GM18499 (cell line): ENCODE data around the gene DNAJB8.

Source experiments
- ATAC-seq: cut with Tn5 transposase; IDR thresholded peaks from one replicate; pipeline ENCODE4 v1.9.1; 2021; ENCODE audit warnings: moderate number of reproducible peaks; ENCODE audit not compliant: insufficient read depth, unreplicated experiment

The DNAJB8 gene

GRCh38 chr3:128469556-128469955, 2.9 kb upstream of the DNAJB8 start:
- no peak for ATAC-seq

- ATAC-seq = no peak
Measured at GRCh38 chr3:128468791-128469527, 2.3 kb upstream of the DNAJB8 start.

- no peak for ATAC-seq
Measured at GRCh38 chr3:128468285-128468790, 1.6 kb upstream of the DNAJB8 start.

- ATAC-seq = no peak
Measured at GRCh38 chr3:128464702-128465101, 2.0 kb downstream of the DNAJB8 start.

GRCh38 chr3:128464188-128464587, 2.5 kb downstream of the DNAJB8 start:
- ATAC-seq = no peak

GRCh38 chr3:128463771-128464170, 2.9 kb downstream of the DNAJB8 start:
- ATAC-seq = no peak

GRCh38 chr3:128463354-128463753, 3.3 kb downstream of the DNAJB8 start:
- no peak for ATAC-seq

GRCh38 chr3:128462931-128463330, 3.8 kb downstream of the DNAJB8 start:
- no peak for ATAC-seq

GRCh38 chr3:128462341-128462910, 4.3 kb downstream of the DNAJB8 start:
- ATAC-seq = no peak

GRCh38 chr3:128461731-128462130, 5.0 kb downstream of the DNAJB8 start:
- no peak for ATAC-seq

- no peak for ATAC-seq
Measured at GRCh38 chr3:128459461-128459820, 7.2 kb downstream of the DNAJB8 start.

GRCh38 chr3:128458746-128459460, 7.8 kb downstream of the DNAJB8 start:
- ATAC-seq = no peak

GRCh38 chr3:128457937-128458336, 8.8 kb downstream of the DNAJB8 start:
- no peak for ATAC-seq

GRCh38 chr3:128456776-128457715, 9.6 kb downstream of the DNAJB8 start:
- ATAC-seq = no peak

- no peak for ATAC-seq
Measured at GRCh38 chr3:128455786-128456748, 10.6 kb downstream of the DNAJB8 start.

GRCh38 chr3:128455116-128455515, 11.6 kb downstream of the DNAJB8 start:
- no peak for ATAC-seq

- ATAC-seq = no peak
Measured at GRCh38 chr3:128454310-128454618, 12.4 kb downstream of the DNAJB8 start.

- ATAC-seq = no peak
Measured at GRCh38 chr3:128453501-128454309, 13.0 kb downstream of the DNAJB8 start.
